Fibroblast of villous mesenchyme (primary cell): Measurements from ENCODE around the gene OR5C1. TPM values are rescaled to one million over a fixed set of nuclear protein-coding genes. Genes with fewer than 3 reads are reported as not detected.
A peak's percentile ranks its signal among the peaks of the same experiment; 100 is the strongest.

Experiments used
- DNase-seq: peaks from one replicate; pipeline ENCODE4 v3.0.0-alpha.2; 2010; ENCODE audit warnings: low read depth
- H3K4me3 ChIP-seq: 2 replicates; pipeline ENCODE4 v1.5.1; 2011; ENCODE audit warnings: low read depth, mild to moderate bottlenecking, low read length
- total RNA-seq: library from RNA; depleted of rRNA; stranded (reverse); fragments of >200 nt; gene quantifications from 2 replicates; pipeline ENCODE4 v1.2.3, GENCODE V29; 2012
- TF ChIP-seq, protein P1 (sequence below): IDR thresholded peaks from 2 replicates; pipeline ENCODE4 v1.5.1; 2012; ENCODE audit warnings: low read depth, mild to moderate bottlenecking, low read length; ENCODE audit not compliant: insufficient read depth

The OR5C1 gene
- total RNA-seq, 1 donor = not detected

GRCh38 chr9:122780026-122780425 lies 8.7 kb upstream of the OR5C1 start:
- H3K4me3 ChIP-seq = no peak overlapping the region
- no peak for DNase-seq
- TF ChIP-seq, protein P1, sequence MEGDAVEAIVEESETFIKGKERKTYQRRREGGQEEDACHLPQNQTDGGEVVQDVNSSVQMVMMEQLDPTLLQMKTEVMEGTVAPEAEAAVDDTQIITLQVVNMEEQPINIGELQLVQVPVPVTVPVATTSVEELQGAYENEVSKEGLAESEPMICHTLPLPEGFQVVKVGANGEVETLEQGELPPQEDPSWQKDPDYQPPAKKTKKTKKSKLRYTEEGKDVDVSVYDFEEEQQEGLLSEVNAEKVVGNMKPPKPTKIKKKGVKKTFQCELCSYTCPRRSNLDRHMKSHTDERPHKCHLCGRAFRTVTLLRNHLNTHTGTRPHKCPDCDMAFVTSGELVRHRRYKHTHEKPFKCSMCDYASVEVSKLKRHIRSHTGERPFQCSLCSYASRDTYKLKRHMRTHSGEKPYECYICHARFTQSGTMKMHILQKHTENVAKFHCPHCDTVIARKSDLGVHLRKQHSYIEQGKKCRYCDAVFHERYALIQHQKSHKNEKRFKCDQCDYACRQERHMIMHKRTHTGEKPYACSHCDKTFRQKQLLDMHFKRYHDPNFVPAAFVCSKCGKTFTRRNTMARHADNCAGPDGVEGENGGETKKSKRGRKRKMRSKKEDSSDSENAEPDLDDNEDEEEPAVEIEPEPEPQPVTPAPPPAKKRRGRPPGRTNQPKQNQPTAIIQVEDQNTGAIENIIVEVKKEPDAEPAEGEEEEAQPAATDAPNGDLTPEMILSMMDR = no peak

- DNase-seq = no peak
- TF ChIP-seq, protein P1 = no peak
- no peak overlapping the region for H3K4me3 ChIP-seq
Measured at GRCh38 chr9:122781671-122782070, 7.1 kb upstream of the OR5C1 start.

- peak; percentile 4 for DNase-seq
- TF ChIP-seq, protein P1 = no peak
- H3K4me3 ChIP-seq = no peak overlapping the region
Measured at GRCh38 chr9:122785269-122785668, 3.5 kb upstream of the OR5C1 start.

DNA sequence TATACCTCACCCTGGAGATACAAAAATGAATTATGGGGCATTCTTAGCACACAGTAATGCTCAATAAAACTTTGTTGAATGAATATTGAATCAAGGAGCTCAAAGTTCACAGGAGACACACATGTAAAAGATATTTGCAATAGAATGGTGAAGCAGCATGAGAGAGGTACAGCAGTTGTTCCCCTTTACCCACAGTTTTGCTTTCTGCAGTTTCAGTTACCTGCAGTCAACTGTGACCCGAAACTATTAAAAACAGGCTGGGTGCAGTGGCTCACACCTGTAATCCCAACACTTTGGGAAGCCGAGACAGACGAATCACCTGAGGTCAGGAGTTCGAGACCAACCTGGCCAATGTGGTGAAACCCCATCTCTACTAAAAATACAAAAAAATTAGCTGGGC lies 2.4 kb upstream of the OR5C1 start:
- TF ChIP-seq, protein P1 = no peak
- H3K4me3 ChIP-seq = no peak overlapping the region
- DNase-seq = no peak

DNA sequence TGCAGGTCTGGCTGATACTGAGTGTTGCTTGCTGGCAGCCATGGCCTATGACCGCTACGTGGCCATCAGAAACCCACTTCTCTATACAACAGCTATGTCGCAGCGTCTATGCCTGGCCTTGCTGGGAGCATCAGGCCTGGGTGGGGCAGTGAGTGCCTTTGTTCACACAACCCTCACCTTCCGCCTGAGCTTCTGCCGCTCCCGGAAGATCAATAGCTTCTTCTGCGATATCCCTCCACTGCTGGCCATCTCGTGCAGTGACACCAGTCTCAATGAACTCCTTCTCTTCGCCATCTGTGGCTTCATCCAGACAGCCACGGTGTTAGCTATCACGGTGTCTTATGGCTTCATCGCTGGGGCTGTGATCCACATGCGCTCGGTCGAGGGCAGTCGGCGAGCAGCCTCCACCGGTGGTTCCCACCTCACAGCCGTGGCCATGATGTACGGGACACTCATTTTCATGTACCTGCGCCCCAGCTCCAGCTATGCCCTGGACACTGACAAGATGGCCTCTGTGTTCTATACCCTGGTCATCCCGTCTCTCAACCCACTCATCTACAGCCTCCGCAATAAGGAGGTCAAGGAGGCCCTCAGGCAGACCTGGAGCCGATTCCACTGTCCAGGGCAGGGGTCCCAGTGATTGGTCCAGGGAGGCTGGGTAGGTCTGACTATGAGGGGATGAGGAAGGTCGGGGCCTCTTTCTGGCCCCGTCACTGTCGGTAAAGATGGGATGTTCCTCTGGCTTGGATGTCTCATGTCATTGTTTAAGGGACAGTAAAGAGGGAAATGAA lies 718 bp downstream of the OR5C1 start:
- TF ChIP-seq, protein P1 = no peak
- DNase-seq = no peak
- no peak overlapping the region for H3K4me3 ChIP-seq

DNA sequence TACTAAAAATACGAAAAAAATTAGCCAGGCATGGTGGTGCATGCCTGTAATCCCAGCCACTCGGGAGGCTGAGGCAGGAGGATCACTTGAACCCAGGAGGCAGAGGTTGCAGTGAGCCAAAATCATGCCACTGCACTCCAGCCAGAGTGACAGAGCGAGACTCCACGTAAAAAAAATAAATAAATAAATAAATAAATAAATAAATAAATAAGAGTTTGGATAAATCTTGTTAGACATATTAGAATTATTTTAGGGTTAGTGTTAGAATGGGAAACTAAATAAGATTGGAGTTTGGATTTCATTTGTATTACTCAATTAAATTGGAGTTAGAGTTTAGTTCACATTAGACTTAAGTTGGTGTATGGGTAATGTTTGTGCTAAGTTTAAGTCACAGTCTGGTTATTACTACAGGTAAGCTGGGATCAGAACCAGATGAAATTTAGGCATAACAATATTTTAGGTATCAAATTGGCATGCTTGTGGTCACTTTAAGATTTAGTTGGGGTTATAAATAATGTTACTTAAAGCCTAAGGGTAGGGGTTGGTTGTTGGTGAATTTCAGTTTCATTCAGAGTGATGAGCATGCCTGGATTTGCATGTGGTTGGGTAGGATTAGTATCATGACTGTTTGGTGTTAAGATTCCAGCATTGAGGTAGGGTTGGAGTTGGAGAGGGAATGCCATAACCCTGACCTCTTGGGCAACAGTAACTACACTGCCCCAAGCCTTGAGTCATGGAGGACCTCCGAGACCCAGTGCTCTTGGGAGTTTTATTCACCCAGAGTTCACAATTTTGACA lies 3.3 kb downstream of the OR5C1 start:
- H3K4me3 ChIP-seq = no peak overlapping the region
- TF ChIP-seq, protein P1 = no peak
- no peak for DNase-seq
